ENCODE measurements around the gene FAM237B.

The FAM237B gene

GRCh38 chr7:90290244-90291113 lies 30.6 kb downstream of the FAM237B start:
- H3K27me3 ChIP-seq (ENCODE audit: control insufficient read depth, low read length), result peaks cover 3% of the 10 kb centered on the region; the same call in 1 of the 2 replicates
- TF ChIP-seq CTCF (IDR thresholded peaks at IDR 0.05; ENCODE audit: low read depth, low read length, poor library complexity, severe bottlenecking) (no peak), EZH2phosphoT487 (IDR thresholded peaks at IDR 0.05; ENCODE audit: borderline replicate concordance, low read length) (no peak)
- no peak overlapping the region for H3K4me2 ChIP-seq (ENCODE audit: low read length)
- no peaks in the 10 kb centered on the region for H3K4me1 ChIP-seq (ENCODE audit: control insufficient read depth, low read length)
- no peaks in the 10 kb centered on the region for H3F3A ChIP-seq (ENCODE audit: control insufficient read depth, insufficient read depth)
- H4K20me1 ChIP-seq (ENCODE audit: control insufficient read depth, insufficient read depth, low read depth, low read length), result no peaks in the 10 kb centered on the region
- no peaks in the 10 kb centered on the region for H3K79me2 ChIP-seq (ENCODE audit: control insufficient read depth, low read length)
- H3K36me3 ChIP-seq (ENCODE audit: control insufficient read depth, low read length), result no peaks in the 10 kb centered on the region
- H3K9me3 ChIP-seq (ENCODE audit: control insufficient read depth, insufficient read depth, low read length), result no peaks in the 10 kb centered on the region
- no peak overlapping the region for H3K4me3 ChIP-seq (ENCODE audit: low read length)
- no peak overlapping the region for H3K27ac ChIP-seq (ENCODE audit: low read depth, low read length)
- H3K9me2 ChIP-seq (replicated peaks; ENCODE audit: control insufficient read depth, low read length), result no peaks in the 10 kb centered on the region

- H4K20me1 ChIP-seq (ENCODE audit: control insufficient read depth, insufficient read depth, low read depth, low read length), result no peaks in the 10 kb centered on the region
- TF ChIP-seq CTCF (IDR thresholded peaks at IDR 0.05; ENCODE audit: low read depth, low read length, poor library complexity, severe bottlenecking) (no peak), EZH2phosphoT487 (IDR thresholded peaks at IDR 0.05; ENCODE audit: borderline replicate concordance, low read length) (no peak)
- no peak overlapping the region for H3K27ac ChIP-seq (ENCODE audit: low read depth, low read length)
- H3K27me3 ChIP-seq (ENCODE audit: control insufficient read depth, low read length), result peaks cover 3% of the 10 kb centered on the region; the same call in 1 of the 2 replicates
- H3K9me3 ChIP-seq (ENCODE audit: control insufficient read depth, insufficient read depth, low read length), result no peaks in the 10 kb centered on the region
- H3K79me2 ChIP-seq (ENCODE audit: control insufficient read depth, low read length), result no peaks in the 10 kb centered on the region
- no peaks in the 10 kb centered on the region for H3K4me1 ChIP-seq (ENCODE audit: control insufficient read depth, low read length)
- no peak overlapping the region for H3K4me2 ChIP-seq (ENCODE audit: low read length)
- H3K9me2 ChIP-seq (replicated peaks; ENCODE audit: control insufficient read depth, low read length), result no peaks in the 10 kb centered on the region
- no peak overlapping the region for H3K4me3 ChIP-seq (ENCODE audit: low read length)
- H3F3A ChIP-seq (ENCODE audit: control insufficient read depth, insufficient read depth), result no peaks in the 10 kb centered on the region
- no peaks in the 10 kb centered on the region for H3K36me3 ChIP-seq (ENCODE audit: control insufficient read depth, low read length)
These were observed 33.0 kb downstream of the FAM237B start for GRCh38 chr7:90288154-90288553.

- Histone ChIP-seq H3K27me3 (ENCODE audit: control insufficient read depth, low read length) (peaks cover 10% of the 10 kb centered on the region), H3K4me3 (ENCODE audit: low read length) (no peak overlapping the region), H3K9me3 (ENCODE audit: control insufficient read depth, insufficient read depth, low read length) (no peaks in the 10 kb centered on the region), H3K79me2 (ENCODE audit: control insufficient read depth, low read length) (no peaks in the 10 kb centered on the region), H3K36me3 (ENCODE audit: control insufficient read depth, low read length) (no peaks in the 10 kb centered on the region), H3F3A (ENCODE audit: control insufficient read depth, insufficient read depth) (no peaks in the 10 kb centered on the region), H4K20me1 (ENCODE audit: control insufficient read depth, insufficient read depth, low read depth, low read length) (no peaks in the 10 kb centered on the region), H3K9me2 (replicated peaks; ENCODE audit: control insufficient read depth, low read length) (no peaks in the 10 kb centered on the region), H3K27ac (ENCODE audit: low read depth, low read length) (no peak overlapping the region), H3K4me1 (ENCODE audit: control insufficient read depth, low read length) (no peaks in the 10 kb centered on the region), H3K4me2 (ENCODE audit: low read length) (no peak overlapping the region)
- TF ChIP-seq CTCF (IDR thresholded peaks at IDR 0.05; ENCODE audit: low read depth, low read length, poor library complexity, severe bottlenecking) (no peak), EZH2phosphoT487 (IDR thresholded peaks at IDR 0.05; ENCODE audit: borderline replicate concordance, low read length) (no peak)
These were observed 44.9 kb downstream of the FAM237B start for GRCh38 chr7:90276033-90276728.
